A549 (cell line): ENCODE results near the gene CFL1. TPM values are rescaled to one million over a fixed set of nuclear protein-coding genes. Genes with fewer than 3 reads are reported as not detected.

Experiments used
- ATAC-seq, 2 experiments: fragments of 200-7000 bp in 1 of 2; fragments of >200 bp in 1 of 2; cut with Nextera tagmentation in 1 of 2; cut with Tn5 transposase in 1 of 2; 3 replicates each; pipeline versions ENCODE4 v1.8.0 to v1.9.1; 2018 to 2020; ENCODE audit warnings: mild to moderate bottlenecking in 1 of 2, moderate library complexity in 1 of 2
- CTCF ChIA-PET: fragments of 300-600 bp; sonication (Branson Sonifier 250); formaldehyde crosslinking; extraction: SDS; loops from one replicate; lab custom pipeline; 2021; ENCODE audit warnings: antibody characterized with exemption, inconsistent platforms; lab: Yijun Ruan, JAX
- POLR2A ChIA-PET: fragments of 350-600 bp; formaldehyde crosslinking; extraction: SDS; loops from one replicate; lab custom pipeline; 2021; ENCODE audit warnings: antibody characterized with exemption, inconsistent platforms; lab: Yijun Ruan, JAX
- DNase-seq, 2 experiments: peaks; one replicate each; pipeline versions ENCODE4 v3.0.0 to v3.0.0-alpha.2; 2011 to 2016; ENCODE audit warnings: low read depth in 1 of 2, low spot score in 1 of 2
- FAIRE-seq: peaks from 2 replicates; lab custom pipeline; 2011; peaks lifted over from hg19 to GRCh38; lab: Jason Lieb, UNC
- H3K27ac ChIP-seq, 2 experiments: fragments of >200 bp; sonication (Bioruptor Twin); formaldehyde crosslinking; 3 replicates each; pipeline ENCODE4 v1.5.1; 2016 to 2017
- H3K4me1 ChIP-seq: fragments of >200 bp; sonication (Bioruptor Twin); formaldehyde crosslinking; 3 replicates; pipeline ENCODE4 v1.6.1; 2016
- H3K4me2 ChIP-seq: fragments of >200 bp; sonication (Bioruptor Twin); formaldehyde crosslinking; 3 replicates; pipeline ENCODE4 v1.6.1; 2016
- H3K4me3 ChIP-seq: fragments of >200 bp; sonication (Bioruptor Twin); formaldehyde crosslinking; 3 replicates; pipeline ENCODE4 v1.5.1; 2016
- H3K9me3 ChIP-seq: fragments of >200 bp; sonication (Bioruptor Twin); formaldehyde crosslinking; 3 replicates; pipeline ENCODE4 v1.6.1; 2016
- CBX2 ChIP-seq: fragments of 200-600 bp; sonication (generic); IDR thresholded peaks from 2 replicates; pipeline ENCODE4 v1.6.1; 2016; ENCODE audit warnings: low read depth, mild to moderate bottlenecking, borderline replicate concordance
- CBX8 ChIP-seq: fragments of 200-600 bp; sonication (generic); IDR thresholded peaks from 2 replicates; pipeline ENCODE4 v1.6.1; 2016
- CEBPB ChIP-seq, 2 experiments: fragments of >200 bp in 1 of 2; sonication (Bioruptor Twin) in 1 of 2; formaldehyde crosslinking in 1 of 2; IDR thresholded peaks; 2 replicates each; pipeline ENCODE4 v1.6.1; 2012 to 2016
- EHF ChIP-seq: fragments of 250-450 bp; sonication (Bioruptor Pico); IDR thresholded peaks from 2 replicates; pipeline ENCODE4 v1.5.0; 2020; ENCODE audit warnings: mild to moderate bottlenecking
- FOSB ChIP-seq: fragments of 250-450 bp; sonication (Bioruptor Pico); IDR thresholded peaks from 2 replicates; pipeline ENCODE4 v1.5.0; 2020; ENCODE audit warnings: mild to moderate bottlenecking, moderate library complexity
- HDAC2 ChIP-seq: fragments of 200-600 bp; sonication (generic); IDR thresholded peaks from 2 replicates; pipeline ENCODE4 v1.6.1; 2016
- HOXA7 ChIP-seq: fragments of 250-450 bp; sonication (Bioruptor Pico); IDR thresholded peaks from 2 replicates; pipeline ENCODE4 v1.5.0; 2020; ENCODE audit warnings: mild to moderate bottlenecking, moderate library complexity
- HOXB5 ChIP-seq: fragments of 250-450 bp; sonication (Bioruptor Pico); IDR thresholded peaks from 2 replicates; pipeline ENCODE4 v1.5.0; 2020; ENCODE audit warnings: mild to moderate bottlenecking, moderate library complexity
- JUN ChIP-seq, 2 experiments: fragments of >200 bp; sonication (Bioruptor Twin); formaldehyde crosslinking; IDR thresholded peaks; 2 replicates in 1 of 2; 3 replicates in 1 of 2; pipeline ENCODE4 v1.6.1; 2016 to 2017
- KDM5A ChIP-seq: fragments of 200-600 bp; sonication (generic); IDR thresholded peaks from 2 replicates; pipeline ENCODE4 v1.6.1; 2016; ENCODE audit warnings: antibody characterized with exemption, mild to moderate bottlenecking
- MYC ChIP-seq: IDR thresholded peaks from 2 replicates; pipeline ENCODE4 v1.6.1; 2012; ENCODE audit warnings: mild to moderate bottlenecking, inconsistent platforms, low read length, improper control_type of control experiment, borderline replicate concordance
- POLR2A ChIP-seq: IDR thresholded peaks from 2 replicates; pipeline ENCODE4 v1.6.1; 2012; ENCODE audit warnings: mild to moderate bottlenecking, low read length
- POLR2AphosphoS2 ChIP-seq: conservative IDR thresholded peaks from 2 replicates; pipeline ENCODE4 v1.6.1; 2012; ENCODE audit warnings: low read length, improper control_type of control experiment, inconsistent platforms
- RARB ChIP-seq: fragments of 250-450 bp; sonication (Bioruptor Pico); IDR thresholded peaks from 2 replicates; pipeline ENCODE4 v1.8.0; 2021; ENCODE audit warnings: mild to moderate bottlenecking, moderate library complexity
- TFCP2L1 ChIP-seq: fragments of 250-450 bp; sonication (Bioruptor Pico); IDR thresholded peaks from 2 replicates; pipeline ENCODE4 v1.5.0; 2021; ENCODE audit warnings: mild to moderate bottlenecking
- TP53 ChIP-seq: fragments of 250-450 bp; sonication (Bioruptor Pico); IDR thresholded peaks from 2 replicates; pipeline ENCODE4 v1.5.0; 2021; ENCODE audit warnings: mild to moderate bottlenecking, moderate library complexity
- ZFP36 ChIP-seq: fragments of 450-650 bp; IDR thresholded peaks from 2 replicates; pipeline ENCODE4 v1.6.1; 2014; ENCODE audit warnings: borderline replicate concordance; ENCODE audit not compliant: partially characterized antibody
- ZNF302 ChIP-seq: fragments of 250-450 bp; sonication (Bioruptor Pico); IDR thresholded peaks from 2 replicates; pipeline ENCODE4 v1.9.0; 2021; ENCODE audit warnings: inconsistent platforms, mild to moderate bottlenecking, moderate library complexity
- WGBS: methylation state at CpG from one replicate; pipeline ENCODE4 v1.1.6; 2017; ENCODE audit errors: missing lambda C conversion rate; 5-methylcytosine and 5-hydroxymethylcytosine counted together
- polyA plus RNA-seq, 4 experiments: library from polyadenylated mRNA; depleted of rRNA in 3 of 4; stranded (reverse); fragments of >200 nt; fragmentation: RNase III in 1 of 4; extraction: RNeasy Plus Mini Kit Qiagen cat#74134 plus additional on column Dnase treatment in 1 of 4; gene quantifications; 2 replicates in 3 of 4; 3 replicates in 1 of 4; pipeline ENCODE4 v1.2.3, GENCODE V29; 2011 to 2017
- TF ChIP-seq, protein P1 (sequence below): fragments of 250-450 bp; sonication (Bioruptor Pico); IDR thresholded peaks from 2 replicates; pipeline ENCODE4 v1.5.0; 2021; ENCODE audit warnings: mild to moderate bottlenecking, moderate library complexity, borderline replicate concordance
- TF ChIP-seq, protein P2 (sequence below): IDR thresholded peaks from 2 replicates; pipeline ENCODE4 v1.6.1; 2012; ENCODE audit warnings: low read depth, borderline replicate concordance
- TF ChIP-seq, protein P3 (sequence below): IDR thresholded peaks from 2 replicates; pipeline ENCODE4 v1.6.1; 2012
- TF ChIP-seq, protein P4 (sequence below): fragments of 250-450 bp; sonication (Bioruptor Pico); IDR thresholded peaks from 2 replicates; pipeline ENCODE4 v1.5.0; 2020; ENCODE audit warnings: low read depth, mild to moderate bottlenecking, moderate library complexity

The CFL1 gene
- polyA plus RNA-seq, 2 of the 4 experiments (the other 2 are of a cell fraction) = 1,591 to 1,780 TPM

DNA sequence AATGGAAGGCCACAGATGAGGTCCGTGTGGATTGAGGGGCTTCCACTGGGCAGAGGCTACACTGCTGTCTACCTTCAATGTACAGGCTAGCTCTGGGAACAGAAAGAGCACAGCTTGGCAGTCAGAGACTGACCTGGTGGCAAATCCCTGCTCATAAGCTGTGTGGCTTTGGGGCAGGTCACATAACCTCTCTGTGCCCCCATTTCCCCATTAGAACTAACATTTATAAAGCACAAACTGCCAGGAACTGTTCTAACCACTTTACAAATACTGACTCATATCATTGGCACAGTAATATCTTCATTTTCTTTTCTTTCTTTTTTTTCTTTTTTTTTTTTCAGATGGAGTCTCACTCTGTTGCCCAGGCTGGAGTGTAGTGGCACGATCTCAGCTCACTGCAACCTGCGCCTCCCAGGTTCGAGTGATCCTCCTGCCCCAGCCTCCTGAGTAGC is 39.1 kb upstream of the CFL1 start:
- 76% methylated on average over 4 of the region's 4 CpGs for WGBS
- ChIA-PET CTCF (interaction anchor here (1.1 to 31.6 kb wide), 6 partner anchors 3 to 117 kb away, joined by 4 to 618 read pairs (median 9); partner anchors contain the start of genes C11orf68, CCDC85B, DRAP1 and FIBP), POLR2A (interaction anchor here (1.3 to 4.7 kb wide), 2 partner anchors 8 to 14 kb away, joined by 3 to 36 read pairs; partner anchors contain the start of gene FIBP)
- FAIRE-seq = no peak
- TF ChIP-seq, protein P1, sequence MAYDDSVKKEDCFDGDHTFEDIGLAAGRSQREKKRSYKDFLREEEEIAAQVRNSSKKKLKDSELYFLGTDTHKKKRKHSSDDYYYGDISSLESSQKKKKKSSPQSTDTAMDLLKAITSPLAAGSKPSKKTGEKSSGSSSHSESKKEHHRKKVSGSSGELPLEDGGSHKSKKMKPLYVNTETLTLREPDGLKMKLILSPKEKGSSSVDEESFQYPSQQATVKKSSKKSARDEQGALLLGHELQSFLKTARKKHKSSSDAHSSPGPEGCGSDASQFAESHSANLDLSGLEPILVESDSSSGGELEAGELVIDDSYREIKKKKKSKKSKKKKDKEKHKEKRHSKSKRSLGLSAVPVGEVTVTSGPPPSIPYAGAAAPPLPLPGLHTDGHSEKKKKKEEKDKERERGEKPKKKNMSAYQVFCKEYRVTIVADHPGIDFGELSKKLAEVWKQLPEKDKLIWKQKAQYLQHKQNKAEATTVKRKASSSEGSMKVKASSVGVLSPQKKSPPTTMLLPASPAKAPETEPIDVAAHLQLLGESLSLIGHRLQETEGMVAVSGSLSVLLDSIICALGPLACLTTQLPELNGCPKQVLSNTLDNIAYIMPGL (CRISPR knock-in tag) = no peak
- TF ChIP-seq, protein P2, sequence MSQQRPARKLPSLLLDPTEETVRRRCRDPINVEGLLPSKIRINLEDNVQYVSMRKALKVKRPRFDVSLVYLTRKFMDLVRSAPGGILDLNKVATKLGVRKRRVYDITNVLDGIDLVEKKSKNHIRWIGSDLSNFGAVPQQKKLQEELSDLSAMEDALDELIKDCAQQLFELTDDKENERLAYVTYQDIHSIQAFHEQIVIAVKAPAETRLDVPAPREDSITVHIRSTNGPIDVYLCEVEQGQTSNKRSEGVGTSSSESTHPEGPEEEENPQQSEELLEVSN = no peak
- TF ChIP-seq EHF (CRISPR knock-in tag) = no peak
- no peak for TF ChIP-seq POLR2A
- TF ChIP-seq ZFP36 = peak; percentile 74
- no peak for TF ChIP-seq HDAC2
- TF ChIP-seq TFCP2L1 (CRISPR knock-in tag) = 0 out of 2 replicates have a peak, but pooled peaks have one; percentile 46
- TF ChIP-seq RARB (CRISPR knock-in tag) = peak; percentile 88
- no peaks in the 10 kb centered on the region for H3K9me3 ChIP-seq
- H3K27ac ChIP-seq = peak overlapping the region in 1 of 2 experiments; percentile 97; a peak in 3 of 6 replicates
- ATAC-seq = no peak
- no peak overlapping the region for H3K4me3 ChIP-seq
- peaks cover 61% of the 10 kb centered on the region for H3K4me1 ChIP-seq
- H3K4me2 ChIP-seq = peak overlapping the region; percentile 90
- DNase-seq = no peak

DNA sequence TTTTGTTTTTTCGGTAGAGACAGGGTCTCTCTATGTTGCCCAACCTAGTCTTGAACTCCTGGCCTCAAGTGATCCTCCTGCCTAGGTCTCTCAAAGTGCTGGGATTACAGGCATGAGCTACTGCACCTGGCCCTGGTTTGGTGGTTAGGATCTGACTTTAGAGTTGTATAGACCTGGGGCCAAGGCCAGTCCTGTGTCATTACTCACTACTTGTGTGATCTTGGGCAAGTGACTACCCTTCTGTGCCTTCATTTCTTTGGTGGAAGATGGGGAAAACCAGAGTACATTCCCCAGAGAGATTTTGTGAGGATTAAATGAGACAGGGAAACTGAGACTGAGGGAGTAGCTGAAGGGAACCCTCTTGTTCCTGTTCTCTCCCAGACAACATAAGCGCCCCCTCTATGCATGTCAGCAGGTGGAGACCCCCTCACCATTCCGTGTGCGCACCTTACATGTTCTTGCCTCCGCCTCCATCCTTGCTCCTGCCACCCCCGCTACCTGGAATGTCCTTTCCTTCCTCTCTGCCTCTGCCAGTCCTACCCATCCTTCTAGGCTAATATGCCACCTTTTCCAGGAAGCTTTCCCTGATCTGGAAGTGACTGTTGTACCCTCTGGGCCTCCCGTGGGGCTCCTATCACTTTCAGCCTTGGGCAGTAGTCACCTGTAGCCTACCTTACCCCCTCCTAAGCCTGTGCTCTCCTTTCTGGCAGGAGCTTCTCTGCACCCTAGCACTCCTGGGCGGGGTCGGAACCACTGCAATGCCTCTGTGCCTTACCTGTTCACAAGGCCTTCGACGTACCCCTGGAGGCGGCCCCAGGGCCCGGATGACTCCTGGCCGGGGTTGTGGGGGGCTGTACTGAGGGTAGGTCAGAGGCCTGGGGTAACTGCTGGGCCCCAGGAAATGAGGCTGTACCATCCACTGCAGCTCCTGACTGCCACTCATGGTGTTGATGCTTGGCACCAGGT is 38.3 kb upstream of the CFL1 start:
- ChIA-PET CTCF (interaction anchor here (0.8 to 31.6 kb wide), 8 partner anchors 3 to 116 kb away, joined by 3 to 618 read pairs (median 5); partner anchors contain the start of genes C11orf68, CCDC85B, DRAP1 and FIBP), POLR2A (interaction anchor here (1.1 to 4.7 kb wide), 3 partner anchors 8 to 15 kb away, joined by 3 to 36 read pairs (median 3); partner anchors contain the start of gene FIBP)
- Histone ChIP-seq H3K4me3 (no peak overlapping the region), H3K4me2 (peak overlapping the region; percentile 90; the same call in 1 of the 3 replicates), H3K4me1 (peaks cover 61% of the 10 kb centered on the region), H3K27ac (peak overlapping the region in 1 of 2 experiments; percentile 97; a peak in 3 of 6 replicates), H3K9me3 (no peaks in the 10 kb centered on the region)
- FAIRE-seq = no peak
- no peak for ATAC-seq
- DNase-seq = no peak
- 86% methylated on average over 14 of the region's 14 CpGs for WGBS
- TF ChIP-seq MYC (no peak), POLR2AphosphoS2 (peak; percentile 99), CBX2 (no peak), TFCP2L1 (CRISPR knock-in tag) (peak; percentile 20; the same call in 1 of the 2 replicates), KDM5A (no peak), ZNF302 (CRISPR knock-in tag) (no peak), HOXA7 (CRISPR knock-in tag) (peak; percentile 70), FOSB (peak; percentile 53), JUN (IDR thresholded peaks at IDR 0.05) (no peak), HOXB5 (peak; percentile 38; the same call in 1 of the 2 replicates), CEBPB (IDR thresholded peaks at IDR 0.05) (no peak), RARB (CRISPR knock-in tag) (peak; percentile 71; the same call in 1 of the 2 replicates), CBX8 (no peak), TP53 (CRISPR knock-in tag) (peak; percentile 74)
- TF ChIP-seq, protein P3, sequence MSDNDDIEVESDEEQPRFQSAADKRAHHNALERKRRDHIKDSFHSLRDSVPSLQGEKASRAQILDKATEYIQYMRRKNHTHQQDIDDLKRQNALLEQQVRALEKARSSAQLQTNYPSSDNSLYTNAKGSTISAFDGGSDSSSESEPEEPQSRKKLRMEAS = no peak
- TF ChIP-seq, protein P4, sequence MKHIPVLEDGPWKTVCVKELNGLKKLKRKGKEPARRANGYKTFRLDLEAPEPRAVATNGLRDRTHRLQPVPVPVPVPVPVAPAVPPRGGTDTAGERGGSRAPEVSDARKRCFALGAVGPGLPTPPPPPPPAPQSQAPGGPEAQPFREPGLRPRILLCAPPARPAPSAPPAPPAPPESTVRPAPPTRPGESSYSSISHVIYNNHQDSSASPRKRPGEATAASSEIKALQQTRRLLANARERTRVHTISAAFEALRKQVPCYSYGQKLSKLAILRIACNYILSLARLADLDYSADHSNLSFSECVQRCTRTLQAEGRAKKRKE (CRISPR knock-in tag) = peak; percentile 33; the same call in 1 of the 2 replicates
